AG08396 (cell line): ENCODE results near the gene NFKBIE.

Experiments used
- DNase-seq: peaks from one replicate; pipeline ENCODE4 v3.0.0; 2012; ENCODE audit warnings: low spot score, mixed read lengths

Gene NFKBIE

GRCh38 chr6:44297063-44298038, 32.0 kb upstream of the NFKBIE start:
- peak; percentile 77 for DNase-seq

- DNase-seq: no peak
These were observed 29.8 kb upstream of the NFKBIE start for GRCh38 chr6:44294832-44295791.

- DNase-seq: no peak
These were observed 27.5 kb upstream of the NFKBIE start for GRCh38 chr6:44292661-44293365.

- DNase-seq: no peak
These were observed 26.5 kb upstream of the NFKBIE start for GRCh38 chr6:44291841-44292240.

GRCh38 chr6:44289726-44290260, 24.4 kb upstream of the NFKBIE start:
- no peak for DNase-seq

GRCh38 chr6:44286747-44287146, 21.4 kb upstream of the NFKBIE start:
- DNase-seq: no peak

GRCh38 chr6:44286285-44286565, 20.9 kb upstream of the NFKBIE start:
- no peak for DNase-seq

GRCh38 chr6:44285552-44286284, 20.4 kb upstream of the NFKBIE start:
- DNase-seq: peak; percentile 55

- DNase-seq: no peak
These were observed 19.5 kb upstream of the NFKBIE start for GRCh38 chr6:44284867-44285266.

- no peak for DNase-seq
These were observed 18.8 kb upstream of the NFKBIE start for GRCh38 chr6:44284121-44284520.

GRCh38 chr6:44278774-44279697, 13.7 kb upstream of the NFKBIE start:
- no peak for DNase-seq

- DNase-seq: no peak
These were observed 13.0 kb upstream of the NFKBIE start for GRCh38 chr6:44278315-44278714.

- DNase-seq: no peak
These were observed 12.4 kb upstream of the NFKBIE start for GRCh38 chr6:44277763-44278162.

- DNase-seq: no peak
These were observed 11.6 kb upstream of the NFKBIE start for GRCh38 chr6:44276667-44277640.

GRCh38 chr6:44275749-44276648, 10.6 kb upstream of the NFKBIE start:
- peak; percentile 57 for DNase-seq

- DNase-seq: no peak
These were observed 10.0 kb upstream of the NFKBIE start for GRCh38 chr6:44275271-44275748.

- no peak for DNase-seq
These were observed 8.3 kb upstream of the NFKBIE start for GRCh38 chr6:44273617-44274016.
